Panc1 (cell line): ENCODE measurements around the gene MAP2. TPM values are rescaled to one million over a fixed set of nuclear protein-coding genes. Genes with fewer than 3 reads are reported as not detected.

Experiments used
- ATAC-seq: fragments of 200-7000 bp; cut with Tn5 transposase; 2 replicates; pipeline ENCODE4 v1.9.1; 2020; ENCODE audit warnings: mild to moderate bottlenecking, moderate library complexity
- BruUV-seq: library from RNA; stranded (reverse); fragments of 400-500 nt; replicated peaks from 2 replicates; lab custom pipeline; 2021; lab: Mats Ljungman, UMichigan
- CTCF ChIA-PET: fragments of 300-600 bp; sonication (Branson Sonifier 250); formaldehyde crosslinking; loops from one replicate; lab custom pipeline; 2022; ENCODE audit warnings: antibody characterized with exemption; lab: Charles Lee
- POLR2A ChIA-PET: fragments of 300-600 bp; sonication (Branson Sonifier 250); formaldehyde crosslinking; loops from one replicate; lab custom pipeline; 2022; ENCODE audit warnings: antibody characterized with exemption; lab: Charles Lee
- DNase-seq: peaks from one replicate; pipeline ENCODE4 v3.0.0-alpha.2; 2010; ENCODE audit warnings: low read depth, low spot score
- H3K27ac ChIP-seq: 2 replicates; pipeline ENCODE4 v1.5.1; 2011; ENCODE audit warnings: mild to moderate bottlenecking, low read length, inconsistent platforms
- H3K27me3 ChIP-seq: fragments of 200-500 bp; sonication (Bioruptor generic); 2 replicates; pipeline ENCODE4 v1.6.0; 2014; ENCODE audit warnings: low read length, inconsistent platforms; ENCODE audit not compliant: control insufficient read depth, insufficient read depth
- H3K36me3 ChIP-seq: fragments of 200-500 bp; sonication (Bioruptor generic); 2 replicates; pipeline ENCODE4 v1.5.1; 2014; ENCODE audit warnings: inconsistent platforms, mild to moderate bottlenecking, low read length, moderate library complexity; ENCODE audit not compliant: control insufficient read depth, insufficient read depth
- H3K4me1 ChIP-seq: 2 replicates; pipeline ENCODE4 v1.5.1; 2011; ENCODE audit warnings: inconsistent platforms, mild to moderate bottlenecking, low read length, moderate library complexity; ENCODE audit not compliant: control insufficient read depth, insufficient read depth
- H3K4me3 ChIP-seq, 2 experiments: 2 replicates each; pipeline ENCODE4 v1.5.1; 2011 to 2012; ENCODE audit warnings: low read depth in 2 of 2, low read length in 2 of 2, mild to moderate bottlenecking in 2 of 2, inconsistent platforms in 1 of 2, moderate library complexity in 1 of 2
- H3K9me3 ChIP-seq: fragments of 200-500 bp; sonication (Bioruptor generic); 2 replicates; pipeline ENCODE4 v1.5.1; 2014; ENCODE audit warnings: low read depth, mild to moderate bottlenecking, inconsistent platforms, low read length, moderate library complexity; ENCODE audit not compliant: control insufficient read depth, insufficient read depth
- POLR2AphosphoS5 ChIP-seq: IDR thresholded peaks from 2 replicates; pipeline ENCODE4 v1.6.1; 2012; ENCODE audit warnings: mild to moderate bottlenecking, low read depth, low read length, moderate library complexity
- SIN3A ChIP-seq: IDR thresholded peaks from 2 replicates; pipeline ENCODE4 v1.6.1; 2012; ENCODE audit warnings: low read depth, mild to moderate bottlenecking, low read length, moderate library complexity, borderline replicate concordance; ENCODE audit not compliant: insufficient read depth
- TCF7L2 ChIP-seq: IDR thresholded peaks from 2 replicates; pipeline ENCODE4 v1.6.1; 2011; ENCODE audit warnings: mild to moderate bottlenecking, low read depth, low read length, inconsistent platforms
- in situ Hi-C: cut with HindIII; loops from 2 replicates; pipeline ENCODE4 v1.10.0; 2016; ENCODE audit warnings: low sequenced_read_pairs, low pct_unique_long_range_greater_than_20kb
- intact Hi-C: fragments of 100-400 bp; cut with micrococcal nuclease; formaldehyde crosslinking; loops from one replicate; pipeline ENCODE4 v1.10.0; 2022; ENCODE audit not compliant: unreplicated experiment
- total RNA-seq: library from RNA; stranded (reverse); gene quantifications from one replicate; pipeline ENCODE4 v1.2.1, GENCODE V29; 2021; ENCODE audit not compliant: unreplicated experiment
- TF ChIP-seq, protein P1 (sequence below), 2 experiments: IDR thresholded peaks; 2 replicates each; pipeline ENCODE4 v1.6.1; 2011 to 2012; ENCODE audit warnings: low read depth in 2 of 2, control low read depth in 1 of 2, low read length in 1 of 2, mild to moderate bottlenecking in 1 of 2, moderate library complexity in 1 of 2; ENCODE audit not compliant: insufficient read depth in 1 of 2
- TF ChIP-seq, protein P2 (sequence below): fragments of 450-650 bp; IDR thresholded peaks from 2 replicates; pipeline ENCODE4 v1.5.1; 2017; ENCODE audit warnings: mild to moderate bottlenecking

MAP2 gene
- total RNA-seq, 1 experiment from 2014 or later, result 44.9 TPM

DNA sequence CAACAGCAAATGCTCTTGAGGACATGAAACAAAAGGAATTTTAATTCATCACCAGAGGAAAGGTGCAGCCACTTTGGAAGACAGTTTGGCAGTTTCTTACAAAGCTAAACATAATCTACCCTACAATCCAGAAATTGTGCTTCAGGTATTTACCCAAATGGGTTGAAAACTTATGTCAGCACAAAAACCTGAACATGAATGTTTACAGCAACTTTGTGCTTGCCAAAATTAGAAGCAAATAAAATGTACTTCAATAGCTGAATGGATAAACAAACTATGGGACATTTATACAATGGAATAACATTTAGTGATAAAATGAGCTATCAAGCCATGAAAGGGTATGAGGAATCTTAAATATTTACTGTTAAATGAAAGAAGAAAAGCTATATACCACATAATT is 6.9 kb upstream of the MAP2 start:
- Histone ChIP-seq H3K4me1 (no peaks in the 10 kb centered on the region), H3K27ac (no peak overlapping the region), H3K27me3 (no peaks in the 10 kb centered on the region), H3K36me3 (no peaks in the 10 kb centered on the region), H3K9me3 (peaks cover 29% of the 10 kb centered on the region), H3K4me3 (no peak overlapping the region)
- intact Hi-C loops, result no loop called here
- BruUV-seq, result no TSS peak
- ATAC-seq (no peak), DNase-seq (no peak)
- in situ Hi-C loops, result no loop called here
- POLR2A ChIA-PET, result no interaction called here
- CTCF ChIA-PET, result no interaction called here
- TF ChIP-seq POLR2AphosphoS5 (no peak), SIN3A (no peak)
- TF ChIP-seq, protein P1, sequence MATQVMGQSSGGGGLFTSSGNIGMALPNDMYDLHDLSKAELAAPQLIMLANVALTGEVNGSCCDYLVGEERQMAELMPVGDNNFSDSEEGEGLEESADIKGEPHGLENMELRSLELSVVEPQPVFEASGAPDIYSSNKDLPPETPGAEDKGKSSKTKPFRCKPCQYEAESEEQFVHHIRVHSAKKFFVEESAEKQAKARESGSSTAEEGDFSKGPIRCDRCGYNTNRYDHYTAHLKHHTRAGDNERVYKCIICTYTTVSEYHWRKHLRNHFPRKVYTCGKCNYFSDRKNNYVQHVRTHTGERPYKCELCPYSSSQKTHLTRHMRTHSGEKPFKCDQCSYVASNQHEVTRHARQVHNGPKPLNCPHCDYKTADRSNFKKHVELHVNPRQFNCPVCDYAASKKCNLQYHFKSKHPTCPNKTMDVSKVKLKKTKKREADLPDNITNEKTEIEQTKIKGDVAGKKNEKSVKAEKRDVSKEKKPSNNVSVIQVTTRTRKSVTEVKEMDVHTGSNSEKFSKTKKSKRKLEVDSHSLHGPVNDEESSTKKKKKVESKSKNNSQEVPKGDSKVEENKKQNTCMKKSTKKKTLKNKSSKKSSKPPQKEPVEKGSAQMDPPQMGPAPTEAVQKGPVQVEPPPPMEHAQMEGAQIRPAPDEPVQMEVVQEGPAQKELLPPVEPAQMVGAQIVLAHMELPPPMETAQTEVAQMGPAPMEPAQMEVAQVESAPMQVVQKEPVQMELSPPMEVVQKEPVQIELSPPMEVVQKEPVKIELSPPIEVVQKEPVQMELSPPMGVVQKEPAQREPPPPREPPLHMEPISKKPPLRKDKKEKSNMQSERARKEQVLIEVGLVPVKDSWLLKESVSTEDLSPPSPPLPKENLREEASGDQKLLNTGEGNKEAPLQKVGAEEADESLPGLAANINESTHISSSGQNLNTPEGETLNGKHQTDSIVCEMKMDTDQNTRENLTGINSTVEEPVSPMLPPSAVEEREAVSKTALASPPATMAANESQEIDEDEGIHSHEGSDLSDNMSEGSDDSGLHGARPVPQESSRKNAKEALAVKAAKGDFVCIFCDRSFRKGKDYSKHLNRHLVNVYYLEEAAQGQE (IDR thresholded peaks at IDR 0.05; ENCODE audit: insufficient read depth in 1 of 2, low read depth in 2 of 2, low read length in 1 of 2), result no peak

DNA sequence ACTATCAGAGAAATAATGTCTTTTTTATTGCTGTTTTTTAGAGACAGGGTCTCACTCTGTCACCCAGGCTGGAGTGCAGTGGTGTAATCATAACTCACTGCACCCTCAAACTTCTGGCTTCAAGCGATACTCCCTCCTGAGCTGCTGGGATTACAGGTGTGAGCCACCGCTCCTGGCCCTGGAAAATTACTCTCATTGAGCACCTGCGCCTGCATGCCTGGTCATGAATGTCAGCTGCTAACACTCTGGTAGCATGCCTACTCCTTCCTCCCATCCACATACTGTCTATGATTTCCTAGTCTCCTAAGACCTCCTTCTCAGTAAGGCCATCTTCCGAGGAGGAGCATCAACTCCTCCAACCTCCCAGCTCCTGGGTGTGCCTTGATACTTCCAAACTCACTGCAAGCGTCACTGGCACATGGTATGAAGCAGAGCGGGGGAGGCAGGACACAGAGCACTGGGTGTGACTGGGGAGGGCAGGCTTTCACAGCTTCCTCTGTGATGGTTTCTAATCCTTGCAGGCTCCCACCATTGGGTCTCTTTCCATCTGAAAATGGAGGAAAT is 1.6 kb upstream of the MAP2 start:
- H3K4me3 ChIP-seq, result no peak overlapping the region
- peak overlapping the region; percentile 81 for H3K27ac ChIP-seq
- no peaks in the 10 kb centered on the region for H3K27me3 ChIP-seq
- ChIA-PET POLR2A (no interaction called here), CTCF (no interaction called here)
- in situ Hi-C loops, result no loop called here
- no peaks in the 10 kb centered on the region for H3K36me3 ChIP-seq
- DNase-seq (no peak), ATAC-seq (no peak)
- TF ChIP-seq SIN3A (no peak), TCF7L2 (no peak), POLR2AphosphoS5 (no peak)
- TF ChIP-seq, protein P2, sequence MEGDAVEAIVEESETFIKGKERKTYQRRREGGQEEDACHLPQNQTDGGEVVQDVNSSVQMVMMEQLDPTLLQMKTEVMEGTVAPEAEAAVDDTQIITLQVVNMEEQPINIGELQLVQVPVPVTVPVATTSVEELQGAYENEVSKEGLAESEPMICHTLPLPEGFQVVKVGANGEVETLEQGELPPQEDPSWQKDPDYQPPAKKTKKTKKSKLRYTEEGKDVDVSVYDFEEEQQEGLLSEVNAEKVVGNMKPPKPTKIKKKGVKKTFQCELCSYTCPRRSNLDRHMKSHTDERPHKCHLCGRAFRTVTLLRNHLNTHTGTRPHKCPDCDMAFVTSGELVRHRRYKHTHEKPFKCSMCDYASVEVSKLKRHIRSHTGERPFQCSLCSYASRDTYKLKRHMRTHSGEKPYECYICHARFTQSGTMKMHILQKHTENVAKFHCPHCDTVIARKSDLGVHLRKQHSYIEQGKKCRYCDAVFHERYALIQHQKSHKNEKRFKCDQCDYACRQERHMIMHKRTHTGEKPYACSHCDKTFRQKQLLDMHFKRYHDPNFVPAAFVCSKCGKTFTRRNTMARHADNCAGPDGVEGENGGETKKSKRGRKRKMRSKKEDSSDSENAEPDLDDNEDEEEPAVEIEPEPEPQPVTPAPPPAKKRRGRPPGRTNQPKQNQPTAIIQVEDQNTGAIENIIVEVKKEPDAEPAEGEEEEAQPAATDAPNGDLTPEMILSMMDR, result no peak
- TF ChIP-seq, protein P1 (IDR thresholded peaks at IDR 0.05; ENCODE audit: insufficient read depth in 1 of 2, low read depth in 2 of 2, low read length in 1 of 2), result no peak
- intact Hi-C loops, result loop anchor here (5.0 to 10.0 kb wide), 3 partner anchors 543 to 1025 kb away; no protein-coding TSS in a partner anchor
- BruUV-seq, result no TSS peak
- peaks cover 9% of the 10 kb centered on the region; the same call in 1 of the 2 replicates for H3K9me3 ChIP-seq
- H3K4me1 ChIP-seq, result peaks cover 10% of the 10 kb centered on the region
